Keratinocyte (primary cell): ENCODE data around the gene HSF4. TPM values are rescaled to one million over a fixed set of nuclear protein-coding genes. Genes with fewer than 3 reads are reported as not detected.

ENCODE experiments used
- DNase-seq: peaks from one replicate; pipeline ENCODE4 v3.0.0-alpha.2; 2011; ENCODE audit warnings: low read depth, missing footprints, low spot score
- FAIRE-seq: peaks from 2 replicates; lab custom pipeline; 2011; peaks lifted over from hg19 to GRCh38; lab: Jason Lieb, UNC
- H2AFZ ChIP-seq: 2 replicates; pipeline ENCODE4 v1.6.0; 2012; ENCODE audit warnings: low read length, control low read depth, inconsistent platforms; ENCODE audit not compliant: control insufficient read depth
- H3K27ac ChIP-seq: 2 replicates; pipeline ENCODE4 v1.5.1; 2011; ENCODE audit warnings: low read length; ENCODE audit not compliant: control insufficient read depth, insufficient read depth
- H3K27me3 ChIP-seq: 3 replicates; pipeline ENCODE4 v1.6.0; 2011; ENCODE audit warnings: low read length; ENCODE audit not compliant: control insufficient read depth, insufficient read depth; ENCODE audit errors: extremely low read depth
- H3K36me3 ChIP-seq, 2 experiments: 2 replicates in 1 of 2; 3 replicates in 1 of 2; pipeline ENCODE4 v1.5.1; 2011; ENCODE audit warnings: low read length in 2 of 2, mild to moderate bottlenecking in 1 of 2; ENCODE audit not compliant: control insufficient read depth in 2 of 2, insufficient read depth in 2 of 2; ENCODE audit errors: extremely low read depth in 1 of 2
- H3K4me1 ChIP-seq: 3 replicates; pipeline ENCODE4 v1.5.1; 2011; ENCODE audit warnings: low read length; ENCODE audit not compliant: control insufficient read depth, insufficient read depth; ENCODE audit errors: extremely low read depth
- H3K4me2 ChIP-seq: 3 replicates; pipeline ENCODE4 v1.6.0; 2011; ENCODE audit warnings: low read depth, low read length; ENCODE audit not compliant: control insufficient read depth, insufficient read depth; ENCODE audit errors: extremely low read depth
- H3K4me3 ChIP-seq, 3 experiments: fragments of 200-600 bp in 1 of 3; sonication (generic) in 1 of 3; 2 replicates in 2 of 3; 3 replicates in 1 of 3; pipeline ENCODE4 v1.5.1; 2011 to 2016; ENCODE audit warnings: low read length in 3 of 3, mild to moderate bottlenecking in 3 of 3, control low read depth in 2 of 3, inconsistent platforms in 1 of 3, low read depth in 1 of 3, mixed read lengths in 1 of 3, mixed run types in 1 of 3, moderate library complexity in 1 of 3; ENCODE audit not compliant: control insufficient read depth in 2 of 3, insufficient read depth in 2 of 3; ENCODE audit errors: extremely low read depth in 1 of 3
- H3K79me2 ChIP-seq: 2 replicates; pipeline ENCODE4 v1.6.0; 2012; ENCODE audit warnings: low read length; ENCODE audit not compliant: control insufficient read depth, insufficient read depth
- H3K9ac ChIP-seq: 3 replicates; pipeline ENCODE4 v1.6.0; 2011; ENCODE audit warnings: low read length; ENCODE audit not compliant: control insufficient read depth, insufficient read depth; ENCODE audit errors: extremely low read depth
- H3K9me1 ChIP-seq: 3 replicates; pipeline ENCODE4 v1.6.0; 2011; ENCODE audit warnings: low read length; ENCODE audit not compliant: control insufficient read depth, insufficient read depth; ENCODE audit errors: extremely low read depth
- H3K9me3 ChIP-seq: 2 replicates; pipeline ENCODE4 v1.5.1; 2012; ENCODE audit warnings: low read depth, low read length; ENCODE audit not compliant: control insufficient read depth
- H4K20me1 ChIP-seq: 3 replicates; pipeline ENCODE4 v1.6.0; 2011; ENCODE audit warnings: low read length; ENCODE audit not compliant: control insufficient read depth, insufficient read depth; ENCODE audit errors: extremely low read depth
- CTCF ChIP-seq, 3 experiments: IDR thresholded peaks in 1 of 3; conservative IDR thresholded peaks in 1 of 3; optimal IDR thresholded peaks in 1 of 3; 2 replicates in 2 of 3; 3 replicates in 1 of 3; pipeline versions ENCODE3 to v1.5.1; 2011; ENCODE audit warnings: low read length in 3 of 3, mild to moderate bottlenecking in 3 of 3, moderate library complexity in 2 of 3, control low read depth in 1 of 3, inconsistent platforms in 1 of 3; ENCODE audit not compliant: insufficient read depth in 2 of 3; ENCODE audit errors: extremely low read depth in 1 of 3
- EZH2 ChIP-seq: IDR thresholded peaks from one replicate; pipeline ENCODE4 v1.6.1; 2012; ENCODE audit warnings: inconsistent platforms, mild to moderate bottlenecking, low read length, moderate library complexity
- dilution Hi-C: fragments of 300-500 bp; cut with MboI; formaldehyde crosslinking; loops from one replicate; pipeline ENCODE4 v1.7.0; 2020; ENCODE audit warnings: low sequenced_read_pairs; ENCODE audit not compliant: extremely low pct_ligation_motif_present
- polyA plus RNA-seq, 5 experiments: library from polyadenylated mRNA; depleted of rRNA in 3 of 5; stranded (reverse) in 3 of 5; stranded (forward) in 1 of 5; unstranded in 1 of 5; fragments of >200 nt; gene quantifications; 1 replicate in 1 of 5; 2 replicates in 3 of 5; 3 replicates in 1 of 5; pipeline versions ENCODE4 v1.2.1 to v1.2.3, GENCODE V29; 2011 to 2012; ENCODE audit warnings: missing spikeins in 2 of 5, low read depth in 1 of 5, low replicate concordance in 1 of 5

Gene HSF4
- polyA plus RNA-seq, 1 donor (not counting 4 experiments of a cell fraction or from before 2014, with no cell fraction given) = 4.3 TPM

GRCh38 chr16:67169011-67169451, 4.5 kb downstream of the HSF4 start:
- Histone ChIP-seq H3K4me3 (no peak overlapping the region), H3K4me2 (peak overlapping the region; percentile 77), H3K27ac (no peak overlapping the region), H3K79me2 (no peaks in the 10 kb centered on the region), H3K9ac (no peak overlapping the region), H3K9me1 (no peaks in the 10 kb centered on the region), H2AFZ (no peak overlapping the region), H4K20me1 (no peaks in the 10 kb centered on the region), H3K4me1 (peaks cover 31% of the 10 kb centered on the region), H3K27me3 (no peaks in the 10 kb centered on the region), H3K36me3 (no peaks in the 10 kb centered on the region), H3K9me3 (no peaks in the 10 kb centered on the region)
- TF ChIP-seq CTCF (optimal IDR thresholded peaks at IDR 0.05 in 1 of 3, IDR thresholded peaks at IDR 0.05 in 1 of 3, conservative IDR thresholded peaks at IDR 0.05 in 1 of 3; ENCODE audit: extremely low read depth in 1 of 3, insufficient read depth in 2 of 3, low read length in 3 of 3) (no peak), EZH2 (no peak)
- dilution Hi-C loops = no loop called here
- DNase-seq (no peak), FAIRE-seq (no peak)

- Histone ChIP-seq H3K9me3 (no peaks in the 10 kb centered on the region), H3K27ac (peak overlapping the region; percentile 67), H3K4me1 (peaks cover 34% of the 10 kb centered on the region), H3K9ac (peak overlapping the region; percentile 68), H3K79me2 (no peaks in the 10 kb centered on the region), H3K36me3 (no peaks in the 10 kb centered on the region), H2AFZ (peak overlapping the region; percentile 32), H3K4me3 (peak overlapping the region; percentile 40 to 74 (median 62)), H4K20me1 (no peaks in the 10 kb centered on the region), H3K4me2 (peak overlapping the region; percentile 77), H3K9me1 (no peaks in the 10 kb centered on the region), H3K27me3 (no peaks in the 10 kb centered on the region)
- TF ChIP-seq CTCF (optimal IDR thresholded peaks at IDR 0.05 in 1 of 3, IDR thresholded peaks at IDR 0.05 in 1 of 3, conservative IDR thresholded peaks at IDR 0.05 in 1 of 3; ENCODE audit: extremely low read depth in 1 of 3, insufficient read depth in 2 of 3, low read length in 3 of 3) (peak; percentile 45 to 67 (median 49)), EZH2 (no peak)
- DNase-seq (no peak), FAIRE-seq (no peak)
- dilution Hi-C loops = no loop called here
These were observed 5.2 kb downstream of the HSF4 start for GRCh38 chr16:67169642-67170167.
